ENCODE results near the gene SNX21. TPM values are rescaled to one million over a fixed set of nuclear protein-coding genes. Genes with fewer than 3 reads are reported as not detected.

The SNX21 gene
- total and polyA plus RNA-seq, 7 donors, result 8.7 to 63.9 (median 24.9) TPM

Other genes with a start within 250 kb of the SNX21 start
- not detected for gene WFDC10A, start 204.1 kb upstream of the SNX21 start, total RNA-seq
- not detected for gene WFDC10A, start 204.1 kb upstream of the SNX21 start, polyA plus RNA-seq
- not detected for gene WFDC9, start 202.5 kb upstream of the SNX21 start, total RNA-seq
- not detected for gene WFDC9, start 202.5 kb upstream of the SNX21 start, polyA plus RNA-seq
- not detected for gene WFDC11, start 163.6 kb upstream of the SNX21 start, total RNA-seq
- not detected for gene WFDC11, start 163.6 kb upstream of the SNX21 start, polyA plus RNA-seq
- gene WFDC13, start 131.8 kb upstream of the SNX21 start, total RNA-seq, result not detected
- gene WFDC13, start 131.8 kb upstream of the SNX21 start, polyA plus RNA-seq, result not detected
- gene WFDC10B, start 128.8 kb upstream of the SNX21 start, total RNA-seq, result not detected
- not detected for gene WFDC10B, start 128.8 kb upstream of the SNX21 start, polyA plus RNA-seq
- not detected for gene SPINT4, start 111.5 kb upstream of the SNX21 start, total RNA-seq
- not detected for gene SPINT4, start 111.5 kb upstream of the SNX21 start, polyA plus RNA-seq
- 1 to 10 TPM in 1 of 4 donors, under 1 TPM in 2, not detected in 1; 0.64 to 1.2 (median 0.73) TPM for gene WFDC3, start 41.9 kb upstream of the SNX21 start, total RNA-seq
- gene WFDC3, start 41.9 kb upstream of the SNX21 start, polyA plus RNA-seq, result under 1 TPM; 0.51 to 0.79 (median 0.61) TPM
- 10 to 100 TPM; 40.6 to 56.7 (median 44.9) TPM for gene DNTTIP1, start 41.8 kb upstream of the SNX21 start, total RNA-seq
- gene DNTTIP1, start 41.8 kb upstream of the SNX21 start, polyA plus RNA-seq, result 10 to 100 TPM; 28.3 to 56.8 (median 53.9) TPM
- under 1 TPM; 0.32 to 0.42 (median 0.38) TPM for gene UBE2C, start 21.2 kb upstream of the SNX21 start, total RNA-seq
- under 1 TPM in 2 of 3 donors, not detected in 1; 0.35 to 0.40 TPM for gene UBE2C, start 21.2 kb upstream of the SNX21 start, polyA plus RNA-seq
- 1,000 to 10,000 TPM; 1,390 to 3,666 (median 2,654) TPM for gene TNNC2, start 6.5 kb upstream of the SNX21 start, total RNA-seq
- gene TNNC2, start 6.5 kb upstream of the SNX21 start, polyA plus RNA-seq, result over 10,000 TPM in 1 of 3 donors, 1,000 to 10,000 TPM in 2; 2,508 to 10,677 (median 9,192) TPM
- 10 to 100 TPM; 20.3 to 29.6 (median 24.9) TPM for gene ACOT8, start 23.6 kb downstream of the SNX21 start, total RNA-seq
- gene ACOT8, start 23.6 kb downstream of the SNX21 start, polyA plus RNA-seq, result 10 to 100 TPM; 20.2 to 32.9 (median 29.3) TPM
- gene ZSWIM3, start 23.8 kb downstream of the SNX21 start, total RNA-seq, result 1 to 10 TPM; 1.4 to 2.7 (median 1.5) TPM
- gene ZSWIM3, start 23.8 kb downstream of the SNX21 start, polyA plus RNA-seq, result 1 to 10 TPM; 1.1 to 2.0 (median 1.5) TPM
- 1 to 10 TPM; 6.1 to 10.0 (median 7.7) TPM for gene ZSWIM1, start 47.4 kb downstream of the SNX21 start, total RNA-seq
- gene ZSWIM1, start 47.4 kb downstream of the SNX21 start, polyA plus RNA-seq, result 1 to 10 TPM; 3.5 to 5.3 (median 4.9) TPM
- 1 to 10 TPM; 1.3 to 2.7 (median 1.9) TPM for gene SPATA25, start 53.8 kb downstream of the SNX21 start, total RNA-seq
- gene SPATA25, start 53.8 kb downstream of the SNX21 start, polyA plus RNA-seq, result 1 to 10 TPM; 1.0 to 2.7 (median 1.6) TPM
- 10 to 100 TPM in 1 of 4 donors, 1 to 10 TPM in 3; 5.3 to 11.8 (median 8.2) TPM for gene NEURL2, start 57.4 kb downstream of the SNX21 start, total RNA-seq
- 1 to 10 TPM; 4.3 to 8.0 (median 7.2) TPM for gene NEURL2, start 57.4 kb downstream of the SNX21 start, polyA plus RNA-seq
- 10 to 100 TPM; 43.0 to 55.4 (median 47.3) TPM for gene CTSA, start 57.5 kb downstream of the SNX21 start, total RNA-seq
- gene CTSA, start 57.5 kb downstream of the SNX21 start, polyA plus RNA-seq, result 10 to 100 TPM; 41.3 to 59.8 (median 51.8) TPM
- 10 to 100 TPM; 19.0 to 38.0 (median 33.9) TPM for gene PLTP, start 78.4 kb downstream of the SNX21 start, total RNA-seq
- 10 to 100 TPM in 2 of 3 donors, 1 to 10 TPM in 1; 7.9 to 14.4 (median 13.1) TPM for gene PLTP, start 78.4 kb downstream of the SNX21 start, polyA plus RNA-seq
- gene PCIF1, start 100.9 kb downstream of the SNX21 start, total RNA-seq, result 10 to 100 TPM; 24.7 to 46.7 (median 32.0) TPM
- gene PCIF1, start 100.9 kb downstream of the SNX21 start, polyA plus RNA-seq, result 10 to 100 TPM; 26.0 to 41.3 (median 29.7) TPM
- gene ZNF335, start 138.4 kb downstream of the SNX21 start, total RNA-seq, result 10 to 100 TPM; 10.2 to 11.5 (median 10.9) TPM
- gene ZNF335, start 138.4 kb downstream of the SNX21 start, polyA plus RNA-seq, result 1 to 10 TPM; 6.9 to 9.0 (median 7.2) TPM
- gene MMP9, start 175.1 kb downstream of the SNX21 start, total RNA-seq, result 1 to 10 TPM in 1 of 4 donors, under 1 TPM in 3; 0.30 to 1.2 (median 0.53) TPM
- under 1 TPM; 0.07 to 0.20 (median 0.19) TPM for gene MMP9, start 175.1 kb downstream of the SNX21 start, polyA plus RNA-seq
- gene SLC12A5, start 195.4 kb downstream of the SNX21 start, total RNA-seq, result not detected
- gene SLC12A5, start 195.4 kb downstream of the SNX21 start, polyA plus RNA-seq, result under 1 TPM in 1 of 3 donors, not detected in 2; 0.29 TPM